HepG2 (cell line): ENCODE measurements around the gene SEZ6. TPM values are rescaled to one million over a fixed set of nuclear protein-coding genes. Genes with fewer than 3 reads are reported as not detected.

Experiments used
- ATF4 ChIP-seq, 2 experiments: fragments of 450-650 bp in 1 of 2; sonication (generic) in 1 of 2; formaldehyde crosslinking; IDR thresholded peaks; 2 replicates each; pipeline versions ENCODE4 v1.5.0 to v1.8.0; 2020 to 2022; ENCODE audit warnings: mild to moderate bottlenecking in 1 of 2, missing genetic modification reagents in 1 of 2
- ATF5 ChIP-seq: sonication (generic); formaldehyde crosslinking; IDR thresholded peaks from 2 replicates; pipeline ENCODE4 v1.4.0; 2020; ENCODE audit warnings: mild to moderate bottlenecking, low read depth, missing genetic modification reagents
- CAMTA2 ChIP-seq: sonication (generic); formaldehyde crosslinking; IDR thresholded peaks from 2 replicates; pipeline ENCODE4 v1.4.0; 2020; ENCODE audit warnings: mild to moderate bottlenecking, missing genetic modification reagents, borderline replicate concordance
- CBFB ChIP-seq: sonication (generic); formaldehyde crosslinking; IDR thresholded peaks from 2 replicates; pipeline ENCODE4 v1.4.0; 2020; ENCODE audit warnings: missing genetic modification reagents
- GATAD2A ChIP-seq: IDR thresholded peaks from 2 replicates; pipeline ENCODE4 v1.6.1; 2016
- GLI4 ChIP-seq: sonication (generic); formaldehyde crosslinking; IDR thresholded peaks from 2 replicates; pipeline ENCODE4 v1.5.1; 2020; ENCODE audit warnings: missing genetic modification reagents, mild to moderate bottlenecking, moderate library complexity, borderline replicate concordance
- HMG20A ChIP-seq: IDR thresholded peaks from 2 replicates; pipeline ENCODE4 v1.6.1; 2016; ENCODE audit warnings: borderline replicate concordance
- HNRNPUL1 ChIP-seq: fragments of 200-400 bp; formaldehyde crosslinking; IDR thresholded peaks from 2 replicates; pipeline ENCODE4 v1.6.1; 2017; ENCODE audit warnings: low read depth, mild to moderate bottlenecking, low read length, moderate library complexity
- HOXD1 ChIP-seq: sonication (generic); formaldehyde crosslinking; IDR thresholded peaks from 2 replicates; pipeline ENCODE4 v1.5.0; 2020; ENCODE audit warnings: missing genetic modification reagents
- IKZF1 ChIP-seq: fragments of 450-650 bp; IDR thresholded peaks from 2 replicates; pipeline ENCODE4 v1.7.1; 2016
- MEF2D ChIP-seq: sonication (generic); formaldehyde crosslinking; IDR thresholded peaks from 2 replicates; pipeline ENCODE4 v1.5.1; 2020; ENCODE audit warnings: mild to moderate bottlenecking, missing genetic modification reagents
- TOPORS ChIP-seq: sonication (generic); formaldehyde crosslinking; IDR thresholded peaks from 2 replicates; pipeline ENCODE4 v1.8.0; 2023; ENCODE audit warnings: mild to moderate bottlenecking, missing genetic modification reagents
- ZBTB43 ChIP-seq: sonication (generic); formaldehyde crosslinking; conservative IDR thresholded peaks from 2 replicates; pipeline ENCODE4 v1.4.0; 2020; ENCODE audit warnings: missing genetic modification reagents
- ZBTB7A ChIP-seq: sonication (generic); formaldehyde crosslinking; IDR thresholded peaks from 2 replicates; pipeline ENCODE4 v1.8.0; 2022; ENCODE audit warnings: mild to moderate bottlenecking, missing genetic modification reagents
- ZNF18 ChIP-seq: sonication (generic); formaldehyde crosslinking; IDR thresholded peaks from 2 replicates; pipeline ENCODE4 v1.8.0; 2022; ENCODE audit warnings: mild to moderate bottlenecking, missing genetic modification reagents; ENCODE audit not compliant: insufficient replicate concordance
- ZNF430 ChIP-seq: sonication (generic); formaldehyde crosslinking; IDR thresholded peaks from 2 replicates; pipeline ENCODE4 v1.9.0; 2021; ENCODE audit warnings: mild to moderate bottlenecking, missing genetic modification reagents
- ZNF629 ChIP-seq: sonication (generic); formaldehyde crosslinking; conservative IDR thresholded peaks from 2 replicates; pipeline ENCODE4 v1.5.0; 2020; ENCODE audit warnings: missing genetic modification reagents
- ZNF720 ChIP-seq: sonication (generic); formaldehyde crosslinking; IDR thresholded peaks from 2 replicates; pipeline ENCODE4 v1.4.0; 2020; ENCODE audit warnings: missing genetic modification reagents
- ZNF761 ChIP-seq: sonication (generic); formaldehyde crosslinking; conservative IDR thresholded peaks from 2 replicates; pipeline ENCODE4 v1.4.0; 2020; ENCODE audit warnings: mild to moderate bottlenecking, missing genetic modification reagents
- ZSCAN29 ChIP-seq: sonication (generic); formaldehyde crosslinking; conservative IDR thresholded peaks from 2 replicates; pipeline ENCODE4 v1.4.0; 2020; ENCODE audit warnings: mild to moderate bottlenecking, missing genetic modification reagents
- ZUFSP ChIP-seq: sonication (generic); formaldehyde crosslinking; IDR thresholded peaks from 2 replicates; pipeline ENCODE4 v1.9.0; 2021; ENCODE audit warnings: missing genetic modification reagents, mild to moderate bottlenecking, borderline replicate concordance
- polyA plus RNA-seq, 8 experiments: library from polyadenylated mRNA; depleted of rRNA in 3 of 8; stranded (reverse) in 7 of 8; unstranded in 1 of 8; fragments of >200 nt; fragmentation: Illumina TruSeq in 4 of 8; extraction: Trizol in 4 of 8; gene quantifications; 2 replicates each; pipeline versions ENCODE4 v1.2.1 to v1.2.3, GENCODE V29; 2011 to 2016; ENCODE audit warnings: low read depth in 4 of 8, missing spikeins in 1 of 8, mixed read lengths in 1 of 8; ENCODE audit not compliant: insufficient read depth in 1 of 8
- total RNA-seq, 5 experiments: library from RNA; depleted of rRNA; stranded (reverse); fragments of >200 nt; fragmentation: Illumina TruSeq; extraction: Trizol; gene quantifications; 2 replicates each; pipeline ENCODE4 v1.2.3, GENCODE V29; 2016; ENCODE audit warnings: low read depth in 1 of 5

SEZ6 gene
- total and polyA plus RNA-seq, 2 of the 13 experiments (the other 11 are each of a cell fraction or from before 2014, with no cell fraction given) = not detected

GRCh38 chr17:28951991-28952975 is 53.5 kb downstream of the SEZ6 start (continued):
- TF ChIP-seq HNRNPUL1 = no peak
- TF ChIP-seq TOPORS (CRISPR knock-in tag) = no peak
- TF ChIP-seq GATAD2A (CRISPR knock-in tag) = peak; percentile 66
- no peak for TF ChIP-seq HOXD1 (CRISPR knock-in tag)
- TF ChIP-seq ATF4 (CRISPR knock-in tag; IDR thresholded peaks at IDR 0.05) = peak in 1 of 2 experiments; percentile 67; a peak in 2 of 4 replicates
- no peak for TF ChIP-seq ZNF18
- TF ChIP-seq CBFB (CRISPR knock-in tag) = peak; percentile 53; the same call in 1 of the 2 replicates
- TF ChIP-seq ZNF720 (CRISPR knock-in tag) = no peak
- TF ChIP-seq ZSCAN29 (CRISPR knock-in tag) = peak; percentile 83
- TF ChIP-seq ZNF761 (CRISPR knock-in tag) = peak; percentile 86; the same call in 1 of the 2 replicates
- no peak; the same call in 1 of the 2 replicates for TF ChIP-seq ZNF430 (CRISPR knock-in tag)
- TF ChIP-seq MEF2D (CRISPR knock-in tag) = peak; percentile 56; the same call in 1 of the 2 replicates
- TF ChIP-seq ATF5 (CRISPR knock-in tag) = 0 out of 2 replicates have a peak, but pooled peaks have one; percentile 81
- no peak for TF ChIP-seq IKZF1
- TF ChIP-seq ZUFSP (CRISPR knock-in tag) = no peak
- no peak for TF ChIP-seq ZBTB7A (CRISPR knock-in tag)
- TF ChIP-seq HMG20A = no peak
- TF ChIP-seq GLI4 (CRISPR knock-in tag) = no peak
- no peak for TF ChIP-seq ZBTB43 (CRISPR knock-in tag)
- no peak for TF ChIP-seq CAMTA2 (CRISPR knock-in tag)
- no peak for TF ChIP-seq ZNF629 (CRISPR knock-in tag)
